ENCODE results near the gene MAP3K20.

The MAP3K20 gene

GRCh38 chr2:173216051-173216450 lies 140.4 kb downstream of the MAP3K20 start:
- no peak for DNase-seq (ENCODE audit: low read depth)
- no peak overlapping the region for H3K4me3 ChIP-seq (ENCODE audit: low read depth, low read length)

GRCh38 chr2:173216668-173217067 lies 141.0 kb downstream of the MAP3K20 start:
- no peak overlapping the region for H3K4me3 ChIP-seq (ENCODE audit: low read depth, low read length)
- no peak for DNase-seq (ENCODE audit: low read depth)

GRCh38 chr2:173217116-173217840 lies 141.6 kb downstream of the MAP3K20 start:
- H3K4me3 ChIP-seq (ENCODE audit: low read depth, low read length): no peak overlapping the region
- DNase-seq (ENCODE audit: low read depth): no peak

GRCh38 chr2:173218326-173219056 lies 142.8 kb downstream of the MAP3K20 start:
- no peak for DNase-seq (ENCODE audit: low read depth)
- H3K4me3 ChIP-seq (ENCODE audit: low read depth, low read length): no peak overlapping the region

- H3K4me3 ChIP-seq (ENCODE audit: low read depth, low read length): no peak overlapping the region
- no peak for DNase-seq (ENCODE audit: low read depth)
Measured at GRCh38 chr2:173221132-173221695, 145.6 kb downstream of the MAP3K20 start.

GRCh38 chr2:173221937-173222594 lies 146.4 kb downstream of the MAP3K20 start:
- DNase-seq (ENCODE audit: low read depth): no peak
- no peak overlapping the region for H3K4me3 ChIP-seq (ENCODE audit: low read depth, low read length)

- no peak for DNase-seq (ENCODE audit: low read depth)
- H3K4me3 ChIP-seq (ENCODE audit: low read depth, low read length): no peak overlapping the region
Measured at GRCh38 chr2:173223871-173224270, 148.2 kb downstream of the MAP3K20 start.

GRCh38 chr2:173226899-173227698 lies 151.5 kb downstream of the MAP3K20 start:
- no peak for DNase-seq (ENCODE audit: low read depth)
- no peak overlapping the region for H3K4me3 ChIP-seq (ENCODE audit: low read depth, low read length)

GRCh38 chr2:173229086-173229485 lies 153.4 kb downstream of the MAP3K20 start:
- no peak for DNase-seq (ENCODE audit: low read depth)
- H3K4me3 ChIP-seq (ENCODE audit: low read depth, low read length): no peak overlapping the region

GRCh38 chr2:173230181-173230580 lies 154.5 kb downstream of the MAP3K20 start:
- DNase-seq (ENCODE audit: low read depth): no peak
- no peak overlapping the region for H3K4me3 ChIP-seq (ENCODE audit: low read depth, low read length)

- H3K4me3 ChIP-seq (ENCODE audit: low read depth, low read length): no peak overlapping the region
- no peak for DNase-seq (ENCODE audit: low read depth)
Measured at GRCh38 chr2:173231042-173231441, 155.4 kb downstream of the MAP3K20 start.

GRCh38 chr2:173231465-173231864 lies 155.8 kb downstream of the MAP3K20 start:
- no peak for DNase-seq (ENCODE audit: low read depth)
- no peak overlapping the region for H3K4me3 ChIP-seq (ENCODE audit: low read depth, low read length)

- no peak overlapping the region for H3K4me3 ChIP-seq (ENCODE audit: low read depth, low read length)
- no peak for DNase-seq (ENCODE audit: low read depth)
Measured at GRCh38 chr2:173232956-173233744, 157.5 kb downstream of the MAP3K20 start.

- no peak overlapping the region for H3K4me3 ChIP-seq (ENCODE audit: low read depth, low read length)
- DNase-seq (ENCODE audit: low read depth): no peak
Measured at GRCh38 chr2:173235947-173236803, 160.5 kb downstream of the MAP3K20 start.

- no peak overlapping the region for H3K4me3 ChIP-seq (ENCODE audit: low read depth, low read length)
- no peak for DNase-seq (ENCODE audit: low read depth)
Measured at GRCh38 chr2:173238385-173238784, 162.7 kb downstream of the MAP3K20 start.

GRCh38 chr2:173238831-173239230 lies 163.2 kb downstream of the MAP3K20 start:
- no peak for DNase-seq (ENCODE audit: low read depth)

GRCh38 chr2:173239644-173240043 lies 164.0 kb downstream of the MAP3K20 start:
- H3K4me3 ChIP-seq (ENCODE audit: low read depth, low read length): no peak overlapping the region
- DNase-seq (ENCODE audit: low read depth): no peak

More at GRCh38 chr2:173238831-173239230, 163.2 kb downstream of the MAP3K20 start:
- no peak overlapping the region for H3K4me3 ChIP-seq (ENCODE audit: low read depth, low read length)

- DNase-seq (ENCODE audit: low read depth): no peak
- no peak overlapping the region for H3K4me3 ChIP-seq (ENCODE audit: low read depth, low read length)
Measured at GRCh38 chr2:173240083-173240482, 164.4 kb downstream of the MAP3K20 start.
